Measurements from ENCODE around the gene COBLL1.

- TF ChIP-seq CTCF (IDR thresholded peaks at IDR 0.05), result no peak
- TF ChIP-seq POLR2A (IDR thresholded peaks at IDR 0.05), result no peak
These were observed 178.6 kb downstream of the COBLL1 start for GRCh38 chr2:164662868-164663631.
